Suprapubic skin (tissue), 4 donors: ENCODE data around the gene CYB5A. TPM values are rescaled to one million over a fixed set of nuclear protein-coding genes. Genes with fewer than 3 reads are reported as not detected.

Source experiments
- DNase-seq, 2 donors: peaks; one replicate each; pipeline ENCODE4 v3.0.0-alpha.2; 2019; ENCODE audit warnings: low spot score in 2 of 2
- H3K27ac ChIP-seq: fragments of 200-600 bp; sonication (generic); one replicate; pipeline ENCODE4 v1.5.1; 2019
- H3K27me3 ChIP-seq: fragments of 200-600 bp; sonication (generic); one replicate; pipeline ENCODE4 v1.5.1; 2019
- H3K36me3 ChIP-seq: fragments of 200-600 bp; sonication (generic); one replicate; pipeline ENCODE4 v1.5.1; 2019
- H3K4me1 ChIP-seq: fragments of 200-600 bp; sonication (generic); one replicate; pipeline ENCODE4 v1.5.1; 2019
- H3K4me3 ChIP-seq: fragments of 200-600 bp; sonication (generic); one replicate; pipeline ENCODE4 v1.5.1; 2019; ENCODE audit warnings: mild to moderate bottlenecking
- H3K9me3 ChIP-seq: fragments of 200-600 bp; sonication (generic); one replicate; pipeline ENCODE4 v1.5.1; 2019
- EP300 ChIP-seq: sonication (generic); formaldehyde crosslinking; IDR thresholded peaks from one replicate; pipeline ENCODE4 v1.6.1; 2017; ENCODE audit warnings: antibody characterized with exemption
- POLR2A ChIP-seq, 2 donors: fragments of 450-650 bp; IDR thresholded peaks; one replicate each; pipeline ENCODE4 v1.6.1; 2017; ENCODE audit warnings: antibody characterized with exemption in 2 of 2, mild to moderate bottlenecking in 2 of 2, moderate library complexity in 2 of 2
- POLR2AphosphoS5 ChIP-seq, 3 donors: sonication (generic); formaldehyde crosslinking; IDR thresholded peaks; one replicate each; pipeline ENCODE4 v1.6.1; 2017; ENCODE audit warnings: antibody characterized with exemption in 3 of 3
- whole genome bisulfite sequencing: methylation state at CpG from one replicate; pipeline ENCODE4 v1.1.5; 2018; 5-methylcytosine and 5-hydroxymethylcytosine counted together
- total RNA-seq, 4 donors: library from RNA; depleted of rRNA; stranded (reverse); fragments of >200 nt; gene quantifications; one replicate each; pipeline ENCODE4 v1.1.0, GENCODE V29; 2016
- TF ChIP-seq, protein P1 (sequence below), 2 donors: fragments of 200-600 bp in 1 of 2; fragments of 450-650 bp in 1 of 2; sonication (generic) in 1 of 2; IDR thresholded peaks; one replicate each; pipeline ENCODE4 v1.5.1; 2016 to 2019; ENCODE audit warnings: antibody characterized with exemption in 2 of 2, mild to moderate bottlenecking in 1 of 2, moderate library complexity in 1 of 2

Gene CYB5A
- total RNA-seq, 4 donors from 2014 or later: 103 to 258 (median 147) TPM

DNA sequence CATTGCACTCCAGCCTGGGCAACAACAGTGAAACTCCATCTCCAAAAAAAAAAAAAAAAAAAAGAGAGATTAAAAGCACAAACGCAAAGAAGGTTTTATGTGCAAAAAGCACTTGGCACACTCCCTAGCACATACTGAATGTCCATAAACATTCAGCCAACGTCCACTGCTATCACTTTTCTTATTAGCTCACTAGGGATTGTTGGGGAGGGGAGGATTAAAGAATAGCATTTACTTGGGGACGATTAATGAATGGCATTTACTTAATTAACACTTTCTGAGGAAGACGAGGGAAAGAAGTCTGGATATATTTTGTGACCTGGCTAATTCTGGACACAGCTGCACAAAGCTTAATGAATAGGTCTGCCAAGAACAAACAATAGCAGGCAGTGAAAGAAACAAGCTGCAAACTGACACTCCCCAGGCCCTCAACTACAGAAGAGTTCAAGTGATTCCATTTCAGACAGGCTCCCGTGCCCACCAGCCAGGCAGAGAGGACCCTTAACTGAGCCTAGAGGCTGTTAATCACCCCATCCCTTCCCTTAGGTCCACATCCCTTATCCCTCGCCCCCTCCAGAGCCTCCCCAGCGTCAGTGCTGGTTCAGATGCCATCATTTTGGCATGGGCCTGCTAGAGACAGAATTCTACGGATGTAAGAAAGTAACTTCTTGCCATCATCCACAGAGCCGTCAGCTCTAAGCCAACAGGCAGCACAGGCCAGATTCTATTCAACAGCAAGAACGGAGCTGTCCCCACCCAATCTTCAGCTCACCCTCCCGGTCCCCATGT lies 7.4 kb downstream of the CYB5A start:
- DNase-seq: no peak
- H3K36me3 ChIP-seq: no peaks in the 10 kb centered on the region
- H3K4me1 ChIP-seq: peaks cover 56% of the 10 kb centered on the region
- no peak overlapping the region for H3K4me3 ChIP-seq
- H3K27ac ChIP-seq: peak overlapping the region; percentile 69
- no peak for TF ChIP-seq POLR2A (IDR thresholded peaks at IDR 0.05)
- TF ChIP-seq, protein P1, sequence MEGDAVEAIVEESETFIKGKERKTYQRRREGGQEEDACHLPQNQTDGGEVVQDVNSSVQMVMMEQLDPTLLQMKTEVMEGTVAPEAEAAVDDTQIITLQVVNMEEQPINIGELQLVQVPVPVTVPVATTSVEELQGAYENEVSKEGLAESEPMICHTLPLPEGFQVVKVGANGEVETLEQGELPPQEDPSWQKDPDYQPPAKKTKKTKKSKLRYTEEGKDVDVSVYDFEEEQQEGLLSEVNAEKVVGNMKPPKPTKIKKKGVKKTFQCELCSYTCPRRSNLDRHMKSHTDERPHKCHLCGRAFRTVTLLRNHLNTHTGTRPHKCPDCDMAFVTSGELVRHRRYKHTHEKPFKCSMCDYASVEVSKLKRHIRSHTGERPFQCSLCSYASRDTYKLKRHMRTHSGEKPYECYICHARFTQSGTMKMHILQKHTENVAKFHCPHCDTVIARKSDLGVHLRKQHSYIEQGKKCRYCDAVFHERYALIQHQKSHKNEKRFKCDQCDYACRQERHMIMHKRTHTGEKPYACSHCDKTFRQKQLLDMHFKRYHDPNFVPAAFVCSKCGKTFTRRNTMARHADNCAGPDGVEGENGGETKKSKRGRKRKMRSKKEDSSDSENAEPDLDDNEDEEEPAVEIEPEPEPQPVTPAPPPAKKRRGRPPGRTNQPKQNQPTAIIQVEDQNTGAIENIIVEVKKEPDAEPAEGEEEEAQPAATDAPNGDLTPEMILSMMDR (IDR thresholded peaks at IDR 0.05): no peak
- no peak for TF ChIP-seq EP300
- no peak for TF ChIP-seq POLR2AphosphoS5 (IDR thresholded peaks at IDR 0.05)
- H3K9me3 ChIP-seq: no peaks in the 10 kb centered on the region
- 59% methylated on average over 11 of the region's 11 CpGs for WGBS
- H3K27me3 ChIP-seq: no peaks in the 10 kb centered on the region

DNA sequence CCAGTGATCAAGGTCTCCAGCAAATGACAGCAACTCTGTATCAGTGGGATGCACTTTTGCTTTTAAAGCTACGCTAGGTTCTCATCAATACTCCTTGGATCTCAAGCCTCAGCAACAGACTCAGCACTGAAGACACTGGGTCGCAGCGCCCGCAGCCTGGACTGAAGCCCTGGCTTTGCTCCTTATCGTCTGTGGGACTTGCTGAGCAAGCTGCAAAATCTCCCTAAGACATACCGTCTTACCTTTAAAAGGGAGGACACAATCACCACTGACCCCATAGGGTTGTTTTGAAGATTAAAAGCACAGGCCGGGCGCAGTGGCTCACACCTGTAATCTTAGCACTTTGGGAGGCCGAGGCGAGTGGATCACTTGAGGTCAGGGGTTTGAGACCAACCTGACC lies 8.1 kb downstream of the CYB5A start:
- Histone ChIP-seq H3K4me3 (no peak overlapping the region), H3K4me1 (peaks cover 57% of the 10 kb centered on the region), H3K27me3 (no peaks in the 10 kb centered on the region), H3K27ac (peak overlapping the region; percentile 61), H3K36me3 (no peaks in the 10 kb centered on the region), H3K9me3 (no peaks in the 10 kb centered on the region)
- 75% methylated on average over 10 of the region's 10 CpGs for WGBS
- TF ChIP-seq POLR2AphosphoS5 (IDR thresholded peaks at IDR 0.05): no peak
- TF ChIP-seq POLR2A (IDR thresholded peaks at IDR 0.05): no peak
- TF ChIP-seq, protein P1 (IDR thresholded peaks at IDR 0.05): no peak
- TF ChIP-seq EP300: no peak
- DNase-seq: no peak

DNA sequence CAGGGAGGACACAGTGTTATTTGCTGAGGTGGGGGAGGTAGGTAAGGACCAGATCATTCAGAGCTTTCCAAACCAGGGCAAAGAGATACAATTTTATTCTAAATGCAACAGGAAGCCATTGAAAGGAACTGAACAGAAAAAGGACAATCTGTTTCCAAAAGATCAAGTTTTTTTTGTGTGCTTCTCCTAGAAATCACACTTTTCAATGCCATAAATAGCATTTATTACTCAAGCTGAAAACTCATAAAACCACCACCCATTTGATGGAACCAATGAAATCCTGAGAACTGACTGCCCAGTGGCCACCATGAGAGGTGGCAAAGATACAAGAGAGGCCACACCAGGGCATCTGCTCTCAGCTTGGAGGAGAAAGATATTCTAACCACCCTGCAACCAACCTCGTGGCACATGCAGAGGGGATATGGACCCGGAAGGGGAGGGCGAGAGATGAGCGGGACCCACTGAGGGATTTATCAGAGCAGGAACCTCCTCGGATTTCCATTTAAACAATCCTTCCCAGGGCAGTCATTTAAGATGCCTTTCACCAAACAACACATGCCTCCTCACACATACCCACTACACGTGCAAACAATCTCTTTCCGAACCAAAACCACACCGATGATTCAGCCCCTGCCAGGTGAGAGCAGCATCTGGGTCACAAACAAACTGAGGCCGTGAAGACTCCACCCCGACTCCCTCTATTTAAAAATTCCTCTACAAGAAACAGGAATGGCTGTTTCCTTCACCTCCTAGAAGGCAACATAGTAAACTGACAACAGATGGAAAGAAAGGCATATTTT lies 8.8 kb downstream of the CYB5A start:
- Histone ChIP-seq H3K4me3 (no peak overlapping the region), H3K4me1 (peaks cover 60% of the 10 kb centered on the region), H3K9me3 (no peaks in the 10 kb centered on the region), H3K27ac (peak overlapping the region; percentile 80), H3K36me3 (no peaks in the 10 kb centered on the region), H3K27me3 (no peaks in the 10 kb centered on the region)
- 72% methylated on average over 10 of the region's 10 CpGs for WGBS
- no peak for TF ChIP-seq POLR2A (IDR thresholded peaks at IDR 0.05)
- TF ChIP-seq, protein P1 (IDR thresholded peaks at IDR 0.05): no peak
- no peak for TF ChIP-seq POLR2AphosphoS5 (IDR thresholded peaks at IDR 0.05)
- TF ChIP-seq EP300: no peak
- DNase-seq: no peak

DNA sequence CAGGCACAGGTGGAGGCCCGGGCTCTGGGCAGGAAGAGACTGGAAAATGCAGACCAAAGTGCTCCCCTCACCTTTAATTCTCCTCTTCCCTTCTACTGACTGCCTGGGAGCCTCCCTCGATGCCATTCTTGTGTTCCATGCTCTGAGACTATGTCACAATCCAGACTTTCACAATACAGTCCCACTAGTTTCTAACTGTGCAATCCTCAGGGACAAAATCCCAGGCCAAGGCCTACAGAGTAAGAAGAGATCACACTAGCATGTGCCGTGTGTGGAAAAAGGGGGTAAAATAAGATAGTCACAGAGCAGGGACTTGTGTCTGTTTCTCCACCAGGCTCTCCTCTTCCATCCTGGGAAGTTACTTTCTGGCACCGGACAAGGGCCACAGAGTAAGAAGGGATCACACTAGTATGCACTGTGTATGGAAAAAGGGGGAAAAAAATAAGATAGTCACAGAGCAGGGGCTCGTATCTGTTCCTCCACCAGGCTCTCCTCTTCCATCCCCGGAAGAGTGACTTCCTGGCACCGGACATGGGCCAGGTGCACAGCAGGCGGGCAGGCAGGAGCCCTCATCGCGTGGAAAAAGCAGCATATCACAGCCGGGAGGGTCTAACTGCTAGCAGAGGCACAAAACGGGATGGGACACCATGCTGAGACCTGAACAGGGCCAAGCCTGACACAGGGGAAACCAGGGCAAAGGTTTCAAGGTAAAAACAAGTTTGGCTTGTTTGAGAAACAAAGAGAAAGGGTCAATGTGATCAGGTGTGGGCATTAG lies 9.6 kb downstream of the CYB5A start:
- WGBS: 54% methylated on average over 12 of the region's 12 CpGs
- peak in 2 of 3 donors; percentile 37 to 60 for TF ChIP-seq POLR2AphosphoS5 (IDR thresholded peaks at IDR 0.05)
- TF ChIP-seq, protein P1 (IDR thresholded peaks at IDR 0.05): no peak
- DNase-seq: no peak
- H3K27ac ChIP-seq: peak overlapping the region; percentile 80
- no peaks in the 10 kb centered on the region for H3K36me3 ChIP-seq
- H3K27me3 ChIP-seq: no peaks in the 10 kb centered on the region
- H3K4me1 ChIP-seq: peaks cover 68% of the 10 kb centered on the region
- no peak overlapping the region for H3K4me3 ChIP-seq
- H3K9me3 ChIP-seq: no peaks in the 10 kb centered on the region
